B cell (primary cell): ENCODE results near the gene PAK4. TPM values are rescaled to one million over a fixed set of nuclear protein-coding genes. Genes with fewer than 3 reads are reported as not detected.

ENCODE experiments used
- ATAC-seq: fragments of 200-7000 bp; cut with Tn5 transposase; one replicate; pipeline ENCODE4 v1.10.0; 2021; ENCODE audit warnings: low read depth, mild to moderate bottlenecking, moderate number of reproducible peaks, moderate library complexity
- CTCF ChIA-PET: fragments of 350-600 bp; sonication (Branson Sonifier 250); formaldehyde crosslinking; loops from one replicate; lab custom pipeline; 2021; ENCODE audit warnings: antibody characterized with exemption, inconsistent platforms; lab: Charles Lee
- POLR2A ChIA-PET: fragments of 350-600 bp; sonication (Branson Sonifier 250); formaldehyde crosslinking; loops from one replicate; lab custom pipeline; 2021; ENCODE audit warnings: antibody characterized with exemption; lab: Charles Lee
- DNase-seq: peaks from one replicate; pipeline ENCODE4 v3.0.0; 2013
- H2AFZ ChIP-seq: 2 replicates; pipeline ENCODE4 v1.6.1; 2012; ENCODE audit warnings: mild to moderate bottlenecking, low read depth, low read length; ENCODE audit not compliant: insufficient read depth, poor library complexity, severe bottlenecking
- H3K27ac ChIP-seq, 2 donors: 1 replicate in 1 of 2; 2 replicates in 1 of 2; pipeline ENCODE4 v1.5.1; 2012 to 2013; ENCODE audit warnings: low read length in 2 of 2, mild to moderate bottlenecking in 2 of 2, moderate library complexity in 1 of 2
- H3K27me3 ChIP-seq, 4 experiments: fragments of 200-600 bp in 1 of 4; sonication (generic) in 1 of 4; replicated peaks in 1 of 4; 1 replicate in 2 of 4; 2 replicates in 2 of 4; pipeline versions ENCODE4 v1.6.1 to v1.7.0; 2013 to 2016; ENCODE audit warnings: low read length in 3 of 4, mild to moderate bottlenecking in 2 of 4, mixed read lengths in 1 of 4, moderate library complexity in 1 of 4; ENCODE audit not compliant: insufficient read depth in 4 of 4, control insufficient read depth in 3 of 4; ENCODE audit errors: control extremely low read depth in 1 of 4
- H3K36me3 ChIP-seq, 2 experiments: replicated peaks in 1 of 2; 1 replicate in 1 of 2; 2 replicates in 1 of 2; pipeline versions ENCODE4 v1.6.1 to v1.7.1; 2013; ENCODE audit warnings: low read length in 1 of 2; ENCODE audit not compliant: insufficient read depth in 2 of 2, control insufficient read depth in 1 of 2; ENCODE audit errors: control extremely low read depth in 1 of 2, extremely low read depth in 1 of 2
- H3K4me1 ChIP-seq, 2 donors: fragments of 200-600 bp in 1 of 2; sonication (generic) in 1 of 2; 1 replicate in 1 of 2; 2 replicates in 1 of 2; pipeline versions ENCODE4 v1.5.1 to v1.6.1; 2013 to 2017; ENCODE audit warnings: low read length in 2 of 2; ENCODE audit not compliant: control insufficient read depth in 2 of 2, insufficient read depth in 2 of 2
- H3K4me2 ChIP-seq: replicated peaks from 2 replicates; pipeline ENCODE3; 2012; ENCODE audit warnings: mild to moderate bottlenecking, low read depth, low read length; ENCODE audit not compliant: poor library complexity, severe bottlenecking
- H3K4me3 ChIP-seq, 5 experiments: fragments of 200-600 bp in 1 of 5; sonication (generic) in 1 of 5; 1 replicate in 3 of 5; 2 replicates in 2 of 5; pipeline versions ENCODE4 v1.5.1 to v1.7.0; 2011 to 2016; ENCODE audit warnings: low read length in 4 of 5, mild to moderate bottlenecking in 4 of 5, low read depth in 2 of 5, control low read depth in 1 of 5, moderate library complexity in 1 of 5; ENCODE audit not compliant: insufficient read depth in 1 of 5; ENCODE audit errors: control extremely low read depth in 1 of 5, extremely low read depth in 1 of 5
- H3K79me2 ChIP-seq: fragments of 200-600 bp; sonication (generic); one replicate; pipeline ENCODE4 v1.6.0; 2016; ENCODE audit warnings: low read length; ENCODE audit not compliant: control insufficient read depth, insufficient read depth
- H3K9ac ChIP-seq: fragments of 200-600 bp; sonication (generic); 2 replicates; pipeline ENCODE4 v1.6.1; 2017; ENCODE audit warnings: mild to moderate bottlenecking, low read length, moderate library complexity
- H3K9me3 ChIP-seq, 3 donors: one replicate each; pipeline versions ENCODE4 v1.6.1 to v1.7.1; 2013; ENCODE audit warnings: low read length in 2 of 3; ENCODE audit not compliant: control insufficient read depth in 2 of 3, insufficient read depth in 1 of 3; ENCODE audit errors: control extremely low read depth in 1 of 3
- H4K20me1 ChIP-seq: 2 replicates; pipeline ENCODE4 v1.6.0; 2012; ENCODE audit warnings: mild to moderate bottlenecking, low read length; ENCODE audit not compliant: insufficient read depth, control insufficient read depth, poor library complexity, severe bottlenecking
- H3K27ac Mint-ChIP-seq: one replicate; pipeline ENCODE4 v1.8.0; 2021; ENCODE audit warnings: mixed read lengths
- H3K27me3 Mint-ChIP-seq: one replicate; pipeline ENCODE4 v1.8.0; 2021; ENCODE audit warnings: mixed read lengths
- H3K4me1 Mint-ChIP-seq: one replicate; pipeline ENCODE4 v1.8.0; 2021; ENCODE audit warnings: mixed read lengths
- H3K4me3 Mint-ChIP-seq: one replicate; pipeline ENCODE4 v1.8.0; 2021; ENCODE audit warnings: mixed read lengths
- H3K9me3 Mint-ChIP-seq: one replicate; pipeline ENCODE4 v1.8.0; 2022; ENCODE audit warnings: mixed read lengths; ENCODE audit not compliant: insufficient read depth
- CTCF ChIP-seq: fragments of 200-600 bp; IDR thresholded peaks from one replicate; pipeline ENCODE4 v1.8.0; 2022; ENCODE audit warnings: antibody characterized with exemption, mild to moderate bottlenecking
- EZH2 ChIP-seq: IDR thresholded peaks from 2 replicates; pipeline ENCODE4 v1.6.1; 2012; ENCODE audit warnings: borderline replicate concordance, low read depth, mild to moderate bottlenecking, moderate library complexity, low read length; ENCODE audit not compliant: insufficient read depth, poor library complexity, severe bottlenecking
- WGBS: methylation state at CpG from one replicate; pipeline ENCODE4 v1.1.5; 2013; ENCODE audit warnings: missing lambda C conversion rate; ENCODE audit not compliant: insufficient coverage; 5-methylcytosine and 5-hydroxymethylcytosine counted together
- intact Hi-C: fragments of 100-400 bp; cut with micrococcal nuclease; formaldehyde crosslinking; loops from one replicate; pipeline ENCODE4 v1.10.0; 2022
- polyA plus RNA-seq: library from polyadenylated mRNA; depleted of rRNA; stranded (reverse); fragments of >200 nt; gene quantifications from 2 replicates; pipeline ENCODE4 v1.2.3, GENCODE V29; 2012
- total RNA-seq, 2 donors: library from RNA; stranded (reverse); fragments of 120-200 nt in 1 of 2; gene quantifications; 1 replicate in 1 of 2; 2 replicates in 1 of 2; pipeline versions ENCODE4 v1.2.3 to v1.2.4, GENCODE V29; 2013 to 2022

Gene PAK4
- total and polyA plus RNA-seq, 2 donors (not counting 1 experiment from before 2014, with no cell fraction given), result 12.0 to 23.3 TPM

GRCh38 chr19:39160523-39160861 lies 34.9 kb downstream of the PAK4 start:
- ATAC-seq, result no peak
- no peak overlapping the region for H3K4me2 ChIP-seq
- ChIA-PET CTCF (no interaction called here), POLR2A (no interaction called here)
- Mint-ChIP-seq H3K27ac (no peak overlapping the region), H3K4me1 (peaks cover 8% of the 10 kb centered on the region), H3K9me3 (no peaks in the 10 kb centered on the region), H3K4me3 (no peak overlapping the region), H3K27me3 (no peaks in the 10 kb centered on the region)
- H3K9me3 ChIP-seq, result no peaks in the 10 kb centered on the region
- no peak for DNase-seq
- no peak overlapping the region for H3K9ac ChIP-seq
- H3K27me3 ChIP-seq, result no peaks in the 10 kb centered on the region
- TF ChIP-seq EZH2 (no peak), CTCF (no peak)
- intact Hi-C loops, result no loop called here
- H3K4me1 ChIP-seq, result no peaks in the 10 kb centered on the region
- H4K20me1 ChIP-seq, result peaks cover 47% of the 10 kb centered on the region
- no peaks in the 10 kb centered on the region for H3K36me3 ChIP-seq
- no peak overlapping the region for H3K27ac ChIP-seq
- peaks cover 44% of the 10 kb centered on the region for H3K79me2 ChIP-seq
- no peak overlapping the region for H2AFZ ChIP-seq
- WGBS, result 87% methylated on average over 7 of the region's 8 CpGs
- no peak overlapping the region for H3K4me3 ChIP-seq

GRCh38 chr19:39160889-39161672 lies 35.5 kb downstream of the PAK4 start:
- CTCF ChIA-PET, result no interaction called here

More at GRCh38 chr19:39160889-39161672, 35.5 kb downstream of the PAK4 start:
- no peak for DNase-seq
- H3K9ac ChIP-seq, result no peak overlapping the region
- Mint-ChIP-seq H3K27me3 (no peaks in the 10 kb centered on the region), H3K4me3 (no peak overlapping the region), H3K27ac (no peak overlapping the region), H3K4me1 (peaks cover 7% of the 10 kb centered on the region), H3K9me3 (no peaks in the 10 kb centered on the region)
- no peaks in the 10 kb centered on the region for H3K9me3 ChIP-seq
- no peak overlapping the region for H3K4me2 ChIP-seq
- H3K4me1 ChIP-seq, result no peaks in the 10 kb centered on the region
- peaks cover 39% of the 10 kb centered on the region for H3K79me2 ChIP-seq
- WGBS, result 94% methylated on average over 21 of the region's 21 CpGs
- no peak overlapping the region for H2AFZ ChIP-seq
- H3K27me3 ChIP-seq, result no peaks in the 10 kb centered on the region
- H3K36me3 ChIP-seq, result no peaks in the 10 kb centered on the region
- H3K4me3 ChIP-seq, result no peak overlapping the region
- POLR2A ChIA-PET, result no interaction called here
- no peak for ATAC-seq
- intact Hi-C loops, result no loop called here
- peaks cover 41% of the 10 kb centered on the region for H4K20me1 ChIP-seq
- no peak overlapping the region for H3K27ac ChIP-seq
- TF ChIP-seq CTCF (no peak), EZH2 (no peak)
